K562 treated with DMSO at 1 percent for 4 hours (cell line): ENCODE results near the gene CACNA2D1. TPM values are rescaled to one million over a fixed set of nuclear protein-coding genes. Genes with fewer than 3 reads are reported as not detected.

ENCODE experiments used
- total RNA-seq: library from RNA; unstranded; fragments of 300-600 nt; gene quantifications from 2 replicates; pipeline ENCODE4 v1.2.3, GENCODE V29; 2022; ENCODE audit not compliant: insufficient read depth

CACNA2D1 gene
- total RNA-seq: not detected in 2 replicates

GRCh38 chr7:82443547-82444219 is at the start of gene CACNA2D1:
CACNA2D1 (minus strand) TSS chr7:82443777.

